Measurements from ENCODE around the gene ATOSA.

Gene ATOSA

DNA sequence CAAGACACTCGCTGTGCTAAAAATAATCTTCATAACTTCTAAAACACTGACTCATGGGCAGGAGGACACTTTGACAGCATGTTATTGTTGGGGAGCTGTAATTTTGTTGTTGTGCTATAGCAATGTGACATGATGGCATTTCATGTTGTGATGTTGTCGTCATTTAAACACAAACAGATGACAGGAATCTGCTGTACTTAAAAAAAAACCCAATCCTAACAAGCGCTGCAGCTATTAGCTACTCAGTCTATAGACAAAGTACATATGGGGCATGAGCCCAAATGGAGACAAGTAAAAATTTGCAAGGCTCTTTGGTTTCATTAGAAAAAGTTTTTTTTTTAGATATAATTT, 828 bp upstream of the ATOSA start:
- ChIA-PET CTCF (interaction anchor here (0.8 kb wide), 1 partner anchor 465 kb away, joined by 3 read pairs; no protein-coding TSS in a partner anchor), POLR2A (ENCODE audit: low non-redundant PET) (interaction anchor here (0.7 kb wide), 1 partner anchor 27 kb away, joined by 7 read pairs; no protein-coding TSS in a partner anchor)
- DNase-seq (ENCODE audit: low spot score) = no peak
- TF ChIP-seq, protein P1, sequence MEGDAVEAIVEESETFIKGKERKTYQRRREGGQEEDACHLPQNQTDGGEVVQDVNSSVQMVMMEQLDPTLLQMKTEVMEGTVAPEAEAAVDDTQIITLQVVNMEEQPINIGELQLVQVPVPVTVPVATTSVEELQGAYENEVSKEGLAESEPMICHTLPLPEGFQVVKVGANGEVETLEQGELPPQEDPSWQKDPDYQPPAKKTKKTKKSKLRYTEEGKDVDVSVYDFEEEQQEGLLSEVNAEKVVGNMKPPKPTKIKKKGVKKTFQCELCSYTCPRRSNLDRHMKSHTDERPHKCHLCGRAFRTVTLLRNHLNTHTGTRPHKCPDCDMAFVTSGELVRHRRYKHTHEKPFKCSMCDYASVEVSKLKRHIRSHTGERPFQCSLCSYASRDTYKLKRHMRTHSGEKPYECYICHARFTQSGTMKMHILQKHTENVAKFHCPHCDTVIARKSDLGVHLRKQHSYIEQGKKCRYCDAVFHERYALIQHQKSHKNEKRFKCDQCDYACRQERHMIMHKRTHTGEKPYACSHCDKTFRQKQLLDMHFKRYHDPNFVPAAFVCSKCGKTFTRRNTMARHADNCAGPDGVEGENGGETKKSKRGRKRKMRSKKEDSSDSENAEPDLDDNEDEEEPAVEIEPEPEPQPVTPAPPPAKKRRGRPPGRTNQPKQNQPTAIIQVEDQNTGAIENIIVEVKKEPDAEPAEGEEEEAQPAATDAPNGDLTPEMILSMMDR (conservative IDR thresholded peaks at IDR 0.05; ENCODE audit: low read depth) = no peak
- peak overlapping the region; percentile 96 for H3K27ac ChIP-seq

DNA sequence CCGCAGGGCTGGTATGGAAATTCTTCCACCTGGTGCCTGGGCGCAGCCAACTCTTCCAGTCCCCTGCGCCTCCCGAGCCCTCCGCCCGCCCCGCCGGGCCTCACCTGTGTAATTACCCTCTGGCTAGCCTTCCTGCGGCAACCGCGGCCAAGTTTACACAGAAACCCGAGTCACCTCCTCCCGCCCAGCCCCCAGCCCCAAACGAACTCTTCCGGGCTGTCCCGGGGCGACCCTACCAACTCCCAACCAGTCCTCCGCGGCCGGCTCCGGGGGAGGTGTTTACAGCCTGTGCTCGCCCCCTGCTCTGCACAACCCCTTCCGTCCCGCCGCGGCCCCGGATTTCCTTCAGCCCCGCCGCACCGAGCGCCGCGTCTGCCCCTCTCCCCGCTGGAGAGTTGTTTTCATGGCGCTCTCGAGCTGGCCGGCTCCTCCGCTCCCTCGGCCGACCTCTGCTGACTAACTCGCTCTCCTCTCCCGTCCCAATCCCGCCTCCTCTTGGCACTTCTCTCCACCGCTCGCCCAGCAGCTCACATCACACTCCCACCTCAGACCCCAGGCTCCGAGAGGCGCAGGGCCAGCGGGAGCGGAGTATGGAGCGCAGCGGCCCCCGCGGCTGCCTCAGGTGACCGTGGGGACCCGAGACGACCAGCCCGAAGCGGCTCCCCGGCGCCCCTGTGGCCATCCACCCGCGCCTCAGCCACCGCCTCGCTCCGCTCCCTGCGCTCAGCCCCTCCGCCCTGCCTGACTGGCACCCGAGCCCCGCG, 538 bp downstream of the ATOSA start:
- peak overlapping the region; percentile 96 for H3K27ac ChIP-seq
- CTCF ChIA-PET = interaction anchor here (0.6 to 0.7 kb wide), 4 partner anchors 422 to 1383 kb away, joined by 3 to 8 read pairs (median 4); no protein-coding TSS in a partner anchor
- TF ChIP-seq, protein P1 (conservative IDR thresholded peaks at IDR 0.05; ENCODE audit: low read depth) = peak; percentile 12; the same call in 1 of the 2 replicates
- DNase-seq (ENCODE audit: low spot score) = peak; percentile 61
- POLR2A ChIA-PET (ENCODE audit: low non-redundant PET) = no interaction called here

DNA sequence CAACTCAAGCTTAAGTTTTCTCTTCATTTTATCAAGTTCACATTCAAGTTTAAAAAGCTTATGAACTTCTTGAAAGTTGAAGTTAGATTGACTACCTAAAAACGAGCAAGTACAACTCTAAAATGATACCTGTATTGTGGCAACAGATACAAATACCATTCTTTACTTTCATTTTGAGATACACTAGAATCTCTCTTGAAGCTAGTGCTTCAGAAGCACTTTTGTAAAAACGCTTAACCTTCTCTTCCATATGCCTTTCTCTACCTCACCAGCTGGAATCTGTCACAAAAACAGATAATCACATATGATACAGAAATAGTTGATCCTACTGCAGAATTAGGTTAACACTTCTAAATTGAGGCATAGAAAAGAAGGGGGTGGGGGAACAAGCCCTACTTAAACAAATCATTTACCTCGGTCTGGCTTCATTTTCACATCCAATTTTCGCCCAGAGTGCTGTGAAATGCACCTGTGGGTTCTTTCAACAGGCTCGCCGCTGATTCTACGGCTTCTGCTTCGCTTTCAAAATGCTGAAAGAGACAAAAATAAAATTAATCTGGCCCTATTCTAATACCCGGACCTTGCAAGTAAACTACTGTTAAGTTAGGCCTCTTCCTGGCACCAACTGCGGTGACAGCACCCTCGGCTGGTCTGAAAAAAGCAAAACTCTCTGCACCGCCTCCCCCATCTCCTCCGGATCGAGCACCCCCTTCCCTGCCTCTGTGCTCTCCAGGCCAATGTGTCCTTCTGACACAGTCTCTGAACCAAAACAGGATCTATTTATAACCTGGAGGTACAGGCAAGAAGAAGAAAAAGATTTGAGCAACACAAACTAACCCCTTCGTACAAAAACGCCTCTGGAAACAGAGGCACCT, 1.4 kb downstream of the ATOSA start:
- peak overlapping the region; percentile 96 for H3K27ac ChIP-seq
- DNase-seq (ENCODE audit: low spot score) = peak; percentile 50
- POLR2A ChIA-PET (ENCODE audit: low non-redundant PET) = no interaction called here

DNA sequence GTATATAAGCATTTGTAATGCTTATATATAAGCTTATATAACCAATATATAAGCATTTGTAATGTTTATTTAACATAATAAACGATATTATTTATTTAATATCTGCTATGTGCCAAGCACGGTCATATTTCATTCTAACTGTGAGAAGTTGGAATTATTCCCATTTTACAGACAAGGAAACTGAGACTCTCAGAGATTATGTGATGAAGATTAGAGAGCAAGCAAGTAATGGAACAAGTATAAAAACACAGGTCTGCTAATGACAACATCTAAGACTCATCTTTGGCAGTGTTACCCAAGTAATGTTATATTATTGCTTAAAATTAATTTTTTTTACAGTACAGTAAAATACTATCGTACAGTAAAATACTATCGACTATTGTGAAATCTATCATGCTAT, 4.4 kb downstream of the ATOSA start:
- POLR2A ChIA-PET (ENCODE audit: low non-redundant PET) = no interaction called here

More for the DNA sequence above, 1.4 kb downstream of the ATOSA start:
- TF ChIP-seq, protein P1 (conservative IDR thresholded peaks at IDR 0.05; ENCODE audit: low read depth) = peak; percentile 33
- CTCF ChIA-PET = interaction anchor here (0.5 to 0.6 kb wide), 3 partner anchors 337 to 825 kb away, joined by 3 to 8 read pairs (median 4); no protein-coding TSS in a partner anchor

DNA sequence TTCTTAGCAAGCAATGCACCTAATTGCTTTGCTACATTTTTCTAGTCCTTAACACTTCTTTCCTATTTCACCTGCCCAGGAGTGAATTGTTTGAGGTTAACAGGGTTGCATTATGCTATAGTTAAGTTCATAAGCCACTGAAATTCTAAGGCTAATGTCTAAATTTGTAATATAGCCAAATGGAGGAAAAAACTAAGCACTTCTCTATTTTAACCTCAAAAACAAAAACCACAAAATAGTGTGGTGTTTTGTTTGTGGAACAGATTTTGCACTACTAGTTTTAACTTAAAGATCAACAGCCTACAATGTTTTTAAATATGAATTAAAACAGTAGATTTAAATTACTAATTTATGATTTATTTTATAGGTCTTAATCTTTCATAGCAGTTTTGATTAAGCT, 5.5 kb downstream of the ATOSA start:
- DNase-seq (ENCODE audit: low spot score) = no peak
- ChIA-PET CTCF (interaction anchor here (0.9 kb wide), 1 partner anchor 16 kb away, joined by 4 read pairs; no protein-coding TSS in a partner anchor), POLR2A (ENCODE audit: low non-redundant PET) (interaction anchor here (0.6 kb wide), 1 partner anchor 12 kb away, joined by 3 read pairs; no protein-coding TSS in a partner anchor)
- TF ChIP-seq, protein P1 (conservative IDR thresholded peaks at IDR 0.05; ENCODE audit: low read depth) = no peak
- H3K27ac ChIP-seq = no peak overlapping the region

More for the DNA sequence above, 4.4 kb downstream of the ATOSA start:
- TF ChIP-seq, protein P1 (conservative IDR thresholded peaks at IDR 0.05; ENCODE audit: low read depth) = no peak
- H3K27ac ChIP-seq = no peak overlapping the region
- DNase-seq (ENCODE audit: low spot score) = no peak
- CTCF ChIA-PET = no interaction called here

DNA sequence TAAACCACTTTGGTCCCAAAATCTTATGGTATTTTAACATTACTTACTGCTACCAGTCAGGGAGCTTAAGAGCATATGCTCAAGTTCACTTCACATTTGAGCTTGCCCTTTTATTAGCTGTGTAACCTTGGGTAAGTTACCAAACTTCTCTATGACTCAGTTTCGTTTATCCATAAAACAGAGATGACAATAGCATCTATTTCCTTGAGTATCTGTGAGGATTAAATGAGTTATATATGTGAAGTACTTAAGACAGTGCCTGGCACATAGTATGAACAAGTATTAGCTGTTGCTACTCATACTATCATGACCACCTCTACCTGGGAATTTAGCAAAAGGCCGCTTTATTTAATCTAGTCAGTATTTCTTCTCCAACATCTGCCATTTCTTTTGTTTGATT, 5.9 kb downstream of the ATOSA start:
- no peak overlapping the region for H3K27ac ChIP-seq
- CTCF ChIA-PET = interaction anchor here (0.7 kb wide), 1 partner anchor 162 kb away, joined by 4 read pairs; no protein-coding TSS in a partner anchor
- DNase-seq (ENCODE audit: low spot score) = no peak
- TF ChIP-seq, protein P1 (conservative IDR thresholded peaks at IDR 0.05; ENCODE audit: low read depth) = no peak
- POLR2A ChIA-PET (ENCODE audit: low non-redundant PET) = no interaction called here
